EH (cell line): ENCODE measurements around the gene ISOC2.
"Not testable (repeated sequence)": the region's sequence is repeated elsewhere in the genome, so short reads cannot be mapped to it uniquely, and the experiment has no call there.

ENCODE experiments used
- DNase-seq: peaks from one replicate; pipeline ENCODE4 v3.0.0-alpha.2; 2015; ENCODE audit warnings: low read depth

The ISOC2 gene

DNA sequence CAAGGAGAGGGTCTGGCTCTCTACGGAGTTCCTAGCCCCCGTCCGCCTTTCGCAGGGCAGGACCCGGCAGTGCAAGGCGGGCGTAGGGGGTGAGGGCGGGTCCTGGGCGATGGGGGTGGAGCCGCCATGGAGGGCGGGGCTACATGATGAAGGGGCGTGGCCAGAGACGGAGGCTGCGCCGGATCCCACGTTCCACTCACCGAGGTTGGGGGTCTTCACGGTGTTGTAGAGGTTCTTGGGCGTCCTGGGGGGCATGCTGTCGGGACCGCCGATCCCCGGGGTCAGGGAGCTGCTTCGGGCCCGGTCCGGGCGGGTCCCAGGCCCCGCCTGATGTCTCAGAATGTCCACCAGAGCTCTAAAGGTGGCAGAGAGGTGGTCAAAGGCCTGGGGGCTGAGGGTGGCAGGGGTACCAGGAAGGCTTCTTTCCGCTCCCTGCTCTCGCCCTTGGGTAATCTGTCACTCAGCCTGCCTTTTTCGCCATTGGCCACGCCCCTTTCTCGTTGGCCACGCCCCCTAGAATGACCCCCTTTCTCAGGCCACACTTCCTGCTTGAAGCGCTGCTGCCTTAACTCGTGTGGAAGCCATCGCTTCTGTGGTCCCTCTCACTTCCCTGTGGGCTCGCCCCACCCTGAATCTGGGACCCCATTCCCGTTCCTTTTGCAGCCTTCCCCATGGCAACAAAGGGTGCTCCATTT, 20.9 kb downstream of the ISOC2 start:
- DNase-seq: peak; percentile 26

DNA sequence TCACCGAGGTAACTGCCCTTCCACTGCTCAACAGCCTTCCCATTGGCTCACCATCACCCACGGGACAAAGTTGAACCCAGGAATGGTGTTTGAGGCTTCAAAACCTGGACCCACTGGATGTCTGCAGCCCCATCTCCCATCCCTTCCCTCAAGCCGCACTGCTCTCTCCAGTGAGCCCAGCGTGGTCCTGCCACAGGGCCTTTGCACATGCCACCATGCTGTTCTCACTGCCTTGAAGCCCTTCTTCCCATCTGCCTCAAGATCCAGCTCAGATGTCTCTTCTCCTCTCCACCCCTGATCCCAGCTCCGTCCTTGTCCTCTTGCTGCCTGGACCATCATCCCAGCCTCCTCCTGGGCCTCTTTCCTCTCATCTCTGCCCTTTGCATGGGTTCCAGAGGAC, 22.4 kb downstream of the ISOC2 start:
- DNase-seq: no peak

DNA sequence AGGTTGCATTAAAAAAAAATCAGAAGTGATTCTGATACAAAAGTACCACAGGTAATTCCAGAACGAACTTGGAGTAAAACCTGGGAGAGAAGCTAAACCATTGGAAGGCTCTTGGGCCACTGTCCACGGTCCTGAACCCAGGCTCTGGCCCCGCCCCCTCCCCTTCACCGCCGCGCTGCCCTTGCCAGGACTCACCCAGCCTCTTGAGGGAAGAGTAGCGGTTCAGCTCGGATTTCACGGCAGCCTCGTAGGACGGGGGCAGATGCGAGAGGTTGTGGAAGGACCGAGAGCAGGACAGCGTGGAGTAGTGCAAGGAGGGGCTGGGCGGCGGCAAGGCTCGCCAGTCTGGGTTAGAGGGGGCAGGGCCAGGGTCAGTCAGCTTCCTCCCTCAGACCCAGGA, 24.0 kb downstream of the ISOC2 start:
- DNase-seq: peak; percentile 73

DNA sequence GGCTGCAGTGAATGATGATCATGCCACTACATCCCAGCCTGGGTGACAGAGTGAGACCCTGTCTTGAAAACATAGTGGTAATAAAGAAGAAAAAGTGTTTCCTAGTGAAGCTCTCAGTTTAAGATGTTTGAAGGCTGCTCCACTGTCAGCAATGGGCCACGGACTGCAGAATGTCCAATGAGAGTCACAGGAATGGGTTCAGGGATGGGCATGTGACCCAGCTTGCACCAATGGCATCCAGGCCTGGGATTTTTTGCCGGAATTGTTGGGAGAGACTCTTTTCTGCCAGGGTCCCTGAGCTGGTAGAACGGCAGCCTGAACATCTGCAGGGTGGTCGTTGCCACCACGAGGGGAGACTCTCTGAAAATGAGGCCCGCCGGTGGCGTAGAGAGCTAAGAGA, 24.6 kb downstream of the ISOC2 start:
- DNase-seq: no peak

DNA sequence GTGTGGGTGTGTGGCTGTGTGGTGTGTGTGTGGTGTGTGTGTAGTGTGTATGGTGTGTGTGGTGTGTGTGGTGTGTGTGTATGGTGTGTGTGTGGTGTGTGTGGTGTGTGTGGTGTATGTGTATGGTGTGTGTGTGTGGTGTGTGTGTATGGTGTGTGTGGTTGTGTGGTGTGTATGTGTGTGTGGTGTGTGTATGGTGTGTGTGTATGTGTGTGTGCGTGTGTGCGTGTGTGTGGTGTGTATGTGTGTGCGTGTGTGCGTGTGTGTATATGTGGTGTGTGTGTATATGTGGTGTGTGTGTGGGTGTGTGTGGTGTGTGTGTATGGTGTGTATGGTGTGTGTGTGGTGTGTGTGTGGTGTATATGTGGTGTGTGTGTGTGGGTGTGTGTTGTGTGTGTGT, 26.4 kb downstream of the ISOC2 start:
- DNase-seq: no peak

DNA sequence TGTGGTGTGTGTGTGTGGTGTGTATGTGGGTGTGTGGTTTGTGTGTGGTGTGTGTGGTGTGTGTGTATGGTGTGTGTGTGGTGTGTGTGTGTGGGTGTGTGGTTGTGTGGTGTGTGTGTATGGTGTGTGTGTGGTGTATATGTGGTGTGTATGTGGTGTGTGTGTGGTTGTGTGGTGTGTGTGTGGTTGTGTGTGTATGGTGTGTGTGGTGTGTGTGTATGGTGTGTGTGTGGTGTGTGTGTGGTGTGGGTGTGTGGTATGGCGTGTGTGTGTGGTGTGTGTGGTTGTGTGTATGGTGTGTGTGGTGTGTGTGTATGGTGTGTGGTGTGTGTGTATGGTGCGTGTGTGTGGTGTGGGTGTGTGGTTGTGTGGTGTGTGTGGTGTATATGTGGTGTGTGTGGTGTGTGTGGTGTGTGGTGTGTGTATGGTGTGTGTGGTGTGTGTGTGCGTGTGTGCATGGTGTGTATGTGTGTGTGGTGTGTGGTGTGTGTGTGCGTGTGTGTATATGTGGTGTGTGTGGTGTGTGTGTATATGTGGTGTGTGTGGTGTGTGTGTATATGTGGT, 27.0 kb downstream of the ISOC2 start:
- DNase-seq: no peak

DNA sequence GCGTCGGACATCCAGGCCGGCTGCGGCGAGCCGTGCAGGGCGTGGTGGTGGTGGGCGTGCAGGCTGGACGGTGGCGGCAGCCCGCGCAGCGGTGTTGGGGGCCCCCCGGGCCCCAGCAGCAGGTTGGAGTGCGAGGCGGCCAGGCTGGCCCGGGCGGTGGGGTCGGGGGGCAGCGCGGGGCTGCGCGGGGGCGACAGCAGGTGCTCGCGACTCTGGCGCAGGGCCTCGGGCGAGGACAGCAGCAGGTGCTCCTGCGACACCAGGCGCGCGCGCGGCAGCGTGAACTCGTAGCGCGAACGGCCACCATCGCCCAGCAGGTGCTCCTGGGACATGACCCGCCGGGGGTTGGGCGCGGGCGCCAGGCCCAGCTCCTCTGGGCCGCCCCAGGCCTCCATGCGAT, 28.1 kb downstream of the ISOC2 start:
- DNase-seq: no peak

DNA sequence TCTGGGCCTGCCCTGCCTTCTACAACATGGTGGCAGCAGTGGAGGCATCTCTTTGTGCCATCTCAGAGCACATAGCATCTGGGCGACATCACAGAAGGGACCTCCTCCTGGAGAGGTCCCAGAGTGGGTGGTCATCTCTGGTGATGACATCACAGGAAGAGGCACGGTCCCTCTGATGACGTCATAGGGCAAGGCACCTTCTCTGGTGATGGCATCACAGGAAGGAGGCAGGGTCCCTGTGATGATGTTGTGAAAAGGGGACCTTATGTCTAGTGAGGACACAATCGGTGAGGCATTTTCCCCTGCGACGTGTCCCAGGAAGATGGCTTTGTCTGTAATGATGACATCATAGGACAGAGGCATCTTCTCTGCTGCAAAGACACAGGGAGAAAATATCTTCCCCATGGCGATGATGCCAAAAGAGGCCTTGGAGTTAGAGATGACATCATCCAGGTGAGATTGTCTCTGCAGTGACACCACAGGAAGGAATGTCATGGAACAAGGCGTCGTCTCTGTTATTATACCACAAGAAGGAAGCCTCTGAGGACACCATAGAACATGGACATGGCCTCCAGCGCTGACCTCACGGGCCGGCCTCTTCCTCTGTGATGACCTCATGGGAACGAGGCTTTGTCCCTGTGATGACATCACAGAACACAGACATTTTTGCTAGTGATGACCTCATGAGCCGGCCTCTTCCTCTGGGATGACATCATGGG, 29.0 kb downstream of the ISOC2 start:
- no peak for DNase-seq

DNA sequence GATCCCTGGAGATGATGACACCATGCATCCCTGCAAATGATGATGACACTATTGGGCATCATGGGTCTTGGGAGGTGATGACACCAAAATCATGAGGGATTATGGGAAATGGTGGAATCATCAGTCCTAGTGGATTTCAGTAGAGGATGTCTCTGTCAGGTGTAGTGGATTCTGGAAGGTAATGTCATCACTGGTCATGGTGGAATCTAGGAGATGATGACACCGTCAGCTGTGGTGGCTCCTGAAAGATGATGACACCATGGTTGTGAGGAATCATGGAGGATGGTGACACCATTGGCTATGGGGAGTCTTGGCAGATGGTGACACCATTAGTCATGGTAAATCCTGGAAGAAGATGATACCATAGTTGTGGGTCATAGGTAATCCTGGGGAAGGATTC, 30.3 kb downstream of the ISOC2 start:
- DNase-seq: no peak

DNA sequence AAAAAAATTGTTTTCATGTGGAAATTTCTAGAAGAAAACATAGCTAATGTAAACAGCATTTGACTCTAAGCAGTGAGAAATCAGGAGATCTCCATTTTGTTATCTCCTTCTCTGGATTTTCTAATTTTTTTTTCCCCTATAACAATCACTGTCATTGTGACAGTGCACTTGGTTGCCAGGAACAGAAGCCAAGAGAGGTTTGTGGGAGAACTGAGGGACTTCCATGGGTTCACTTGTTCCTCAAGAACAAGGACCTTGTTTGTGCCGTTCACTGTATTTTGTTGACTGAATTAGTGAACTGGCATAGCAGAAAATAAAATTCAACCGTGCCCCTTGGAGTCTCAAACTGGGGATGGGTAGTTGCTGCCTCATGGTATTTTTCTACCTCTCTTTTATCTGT, 35.4 kb downstream of the ISOC2 start:
- no peak for DNase-seq

DNA sequence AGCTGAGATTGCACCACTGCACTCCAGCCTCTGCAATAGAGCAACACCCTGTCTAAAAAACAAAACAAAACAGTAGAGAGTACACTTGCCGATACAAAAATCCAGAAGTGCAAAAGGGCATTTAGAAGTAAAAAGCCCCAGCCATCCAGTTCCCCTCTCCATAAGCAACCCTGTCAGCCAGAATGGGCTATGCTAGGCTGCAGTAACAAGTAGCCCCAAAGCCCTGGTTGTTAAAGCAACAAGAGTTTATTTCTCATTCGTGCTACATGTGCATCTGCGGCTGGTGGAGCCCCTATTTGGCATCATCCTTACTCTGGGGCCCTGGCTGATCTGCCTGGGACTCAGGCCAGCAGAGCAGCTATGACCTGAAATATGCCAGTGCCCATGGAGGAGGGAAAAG, 36.9 kb downstream of the ISOC2 start:
- no peak for DNase-seq

DNA sequence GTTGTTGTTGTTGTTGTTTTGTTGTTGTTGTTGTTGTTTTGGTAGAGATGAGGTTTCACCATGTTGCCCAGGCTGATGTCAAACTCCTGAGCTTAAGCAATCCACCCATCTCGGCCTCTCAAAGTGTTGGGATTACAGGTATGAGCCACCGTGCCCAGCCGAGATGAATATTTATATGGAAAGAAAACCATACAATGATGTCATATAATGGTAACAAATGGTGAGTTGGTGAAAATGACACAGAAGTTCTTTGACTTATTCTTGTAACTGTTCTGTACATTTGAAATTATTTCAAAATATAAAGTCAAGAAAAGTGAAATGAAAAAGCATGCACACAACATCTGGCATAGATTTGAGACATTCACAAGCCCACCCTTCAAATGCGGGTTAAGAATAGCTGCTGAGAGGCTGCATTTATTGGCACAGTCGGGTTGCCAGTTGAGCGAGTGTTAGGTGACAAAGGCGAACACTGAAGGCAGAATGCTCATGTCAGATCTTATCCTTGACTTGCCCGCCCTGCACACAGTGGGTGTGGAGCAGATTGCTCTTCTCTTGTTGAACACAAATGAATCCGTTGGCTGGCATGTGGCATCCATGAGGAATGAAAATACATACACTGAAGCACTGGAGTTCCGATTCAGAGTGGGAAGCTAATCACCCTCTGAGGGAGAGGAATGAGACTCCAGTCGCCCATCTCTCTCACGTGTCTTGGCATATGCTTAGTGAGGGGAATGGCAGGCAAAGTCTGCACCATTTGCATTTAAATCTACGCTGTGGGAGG, 38.0 kb downstream of the ISOC2 start:
- no peak for DNase-seq

DNA sequence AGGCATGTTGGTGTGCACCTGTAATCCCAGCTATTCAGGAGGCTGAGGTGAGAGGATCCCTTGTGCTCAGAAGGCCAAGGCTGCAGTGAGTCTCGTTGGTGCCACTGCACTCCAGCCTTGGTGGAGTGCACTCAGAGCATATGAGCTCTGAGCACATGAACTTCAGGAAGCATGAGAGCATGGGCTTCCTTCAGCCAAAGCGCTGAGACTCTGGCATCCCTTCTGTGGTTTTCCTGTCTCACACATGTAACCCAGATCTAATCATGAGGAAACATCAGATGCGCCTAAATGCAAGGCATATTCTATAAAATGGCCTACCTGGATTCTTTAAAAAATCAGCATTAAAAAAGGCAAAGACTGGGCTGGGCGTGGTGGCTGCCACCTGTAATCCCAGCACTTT, 40.2 kb downstream of the ISOC2 start:
- DNase-seq: not testable (repeated sequence)

DNA sequence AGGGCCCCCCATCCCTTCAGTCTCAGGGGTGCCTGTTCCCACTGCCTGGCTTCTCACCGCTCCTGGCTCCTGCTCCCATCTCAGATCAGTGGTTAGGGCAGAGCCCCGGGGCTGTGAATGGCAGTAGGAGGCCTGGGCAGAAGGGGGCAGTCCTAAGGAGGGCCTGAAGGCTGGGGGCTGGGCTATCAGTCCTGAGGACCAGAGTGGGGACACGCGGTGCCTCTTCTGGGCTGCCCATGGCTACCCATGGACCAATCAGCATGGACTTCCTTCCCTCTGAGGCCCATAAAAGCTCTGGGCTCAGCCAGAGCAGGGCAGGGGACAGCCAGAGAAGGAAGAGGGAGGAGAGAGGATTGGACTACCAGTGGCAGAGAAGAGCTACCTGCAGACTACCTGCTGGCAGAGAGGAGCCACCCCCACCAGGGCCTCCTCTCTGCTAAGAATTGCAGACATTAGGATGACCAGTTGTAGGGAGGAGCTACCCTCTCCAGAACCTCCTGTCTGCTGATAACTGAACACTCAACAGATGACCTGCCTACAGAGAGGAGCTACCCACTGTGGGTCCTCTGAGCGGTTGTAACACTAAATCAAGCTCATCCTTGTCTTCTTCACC, 41.7 kb downstream of the ISOC2 start:
- DNase-seq: no peak

DNA sequence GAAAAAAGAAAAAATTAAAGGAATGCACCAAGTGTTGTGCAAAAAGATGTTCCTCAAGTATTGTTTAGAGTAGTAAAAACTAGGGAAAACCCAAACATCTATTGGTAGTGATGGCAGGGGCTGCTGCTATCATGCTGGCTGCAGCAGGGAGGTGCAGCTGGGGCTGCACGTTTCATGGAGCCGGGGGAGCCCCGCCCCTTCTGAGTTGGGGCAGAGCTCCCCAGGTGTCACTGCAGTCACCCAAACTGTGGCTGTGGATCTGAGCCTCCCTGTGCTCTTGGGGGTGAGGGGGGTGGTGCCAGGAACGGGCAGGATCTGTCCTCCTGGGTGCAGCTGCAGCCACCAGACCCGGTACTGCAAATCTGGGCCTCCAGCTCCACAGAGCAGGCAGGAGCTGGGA, 42.3 kb downstream of the ISOC2 start:
- DNase-seq: no peak

DNA sequence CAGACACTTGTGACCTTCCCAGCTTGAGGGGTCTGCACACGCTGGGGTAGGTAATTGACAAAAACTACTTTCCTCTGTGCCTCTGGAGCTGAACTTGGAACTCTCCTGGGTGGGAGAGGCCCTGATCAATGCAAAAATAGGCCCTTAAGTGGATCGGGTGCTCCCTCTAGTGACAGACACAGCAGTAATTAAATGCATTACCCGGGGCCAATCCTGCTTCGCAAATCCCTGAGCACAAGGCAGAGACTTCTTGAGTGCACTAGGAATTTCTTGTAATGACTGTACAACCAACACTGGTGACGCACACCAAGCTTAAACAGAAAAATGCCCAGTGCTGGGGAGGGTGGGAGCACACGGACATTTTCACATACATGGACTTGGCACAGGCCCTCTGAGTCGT, 43.3 kb downstream of the ISOC2 start:
- DNase-seq: peak; percentile 87

DNA sequence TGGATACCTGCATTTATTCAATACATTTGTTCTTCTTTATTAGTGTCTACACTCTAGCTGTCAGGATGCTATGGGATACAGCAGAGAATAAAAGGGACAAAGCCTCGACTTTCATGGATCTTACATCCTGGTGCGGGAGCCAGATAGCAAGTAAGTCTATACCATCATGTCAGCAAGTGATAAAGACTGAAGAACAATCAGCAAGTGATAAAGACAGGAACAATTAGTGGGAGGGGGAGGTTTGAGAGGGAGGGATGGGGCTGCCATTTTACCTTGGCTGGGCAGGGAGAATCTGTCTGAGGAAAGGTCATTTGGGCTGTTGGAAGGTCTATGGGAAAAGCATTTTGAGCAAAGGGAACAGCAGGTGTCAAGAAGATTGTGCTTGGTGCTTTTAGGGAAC, 51.3 kb downstream of the ISOC2 start:
- no peak for DNase-seq

DNA sequence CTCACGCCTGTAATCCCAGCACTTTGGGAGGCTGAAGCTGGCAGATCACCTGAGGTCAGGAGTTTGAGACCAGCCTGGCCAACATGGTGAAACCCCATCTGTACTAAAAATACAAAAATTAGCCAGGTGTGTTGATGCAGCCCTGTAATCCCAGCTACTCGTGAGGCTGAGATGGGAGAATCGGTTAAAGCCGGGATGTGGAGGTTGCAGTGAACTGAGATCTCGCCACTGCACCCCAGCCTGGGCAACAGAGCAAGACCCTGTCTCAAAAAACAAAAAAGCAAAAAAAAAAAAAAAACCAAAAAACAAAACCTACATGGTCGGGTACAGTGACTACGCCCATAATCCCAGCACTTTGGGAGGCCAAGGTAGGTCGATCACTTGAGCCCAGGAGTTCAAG, 52.3 kb downstream of the ISOC2 start:
- not testable (repeated sequence) for DNase-seq

DNA sequence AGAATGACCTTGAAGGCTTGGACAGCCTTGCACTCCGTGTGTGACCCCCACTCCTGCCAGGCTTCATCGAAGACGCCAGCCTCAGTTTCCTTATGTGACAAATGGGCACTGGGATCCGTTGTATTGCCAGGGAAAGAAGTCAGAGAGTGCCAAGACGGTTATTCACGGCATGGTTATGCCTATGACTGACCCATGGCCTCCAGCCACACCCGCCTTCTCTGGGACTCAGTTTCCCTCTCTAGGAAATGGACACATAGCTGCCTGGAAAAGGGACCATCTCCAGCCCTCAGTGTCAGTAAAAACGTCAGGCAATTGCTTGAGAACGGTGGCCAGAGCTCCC, 52.9 kb downstream of the ISOC2 start:
- no peak for DNase-seq

DNA sequence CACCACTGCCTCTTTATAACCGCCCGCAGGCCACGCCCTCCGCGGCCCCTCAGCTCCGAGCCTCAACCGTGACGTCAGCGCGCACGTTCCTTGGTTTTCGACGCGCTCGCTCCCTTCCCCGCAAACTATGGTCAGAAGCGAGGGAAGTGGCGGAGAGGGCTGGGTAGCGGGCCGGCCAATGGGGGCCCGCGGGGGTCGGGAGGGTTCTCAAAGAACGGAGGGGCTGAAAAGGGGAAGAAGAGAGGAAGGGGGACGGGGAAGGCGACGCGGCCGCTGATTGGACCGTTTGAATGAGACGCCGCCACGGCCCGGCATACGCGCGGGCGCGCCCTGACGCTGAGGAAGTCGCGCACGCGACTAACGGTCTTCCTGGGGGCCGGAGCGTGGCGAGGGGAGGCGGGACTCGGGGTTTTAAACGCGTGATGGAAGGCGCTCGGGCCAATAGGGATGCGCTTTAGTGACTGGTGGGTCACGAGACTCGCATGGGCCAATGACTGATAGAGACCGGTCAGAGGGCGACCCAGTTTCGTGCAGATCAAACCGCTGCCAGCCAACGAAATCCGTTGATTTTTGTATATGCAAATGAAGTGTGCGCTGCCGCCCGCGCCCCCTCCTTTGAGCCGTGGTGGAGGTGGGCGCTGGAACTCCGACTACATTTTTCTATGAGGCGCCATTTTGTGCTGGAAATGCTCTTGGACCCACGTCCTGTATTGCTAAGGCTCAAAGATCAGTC, 53.5 kb downstream of the ISOC2 start:
- DNase-seq: peak; percentile 99

DNA sequence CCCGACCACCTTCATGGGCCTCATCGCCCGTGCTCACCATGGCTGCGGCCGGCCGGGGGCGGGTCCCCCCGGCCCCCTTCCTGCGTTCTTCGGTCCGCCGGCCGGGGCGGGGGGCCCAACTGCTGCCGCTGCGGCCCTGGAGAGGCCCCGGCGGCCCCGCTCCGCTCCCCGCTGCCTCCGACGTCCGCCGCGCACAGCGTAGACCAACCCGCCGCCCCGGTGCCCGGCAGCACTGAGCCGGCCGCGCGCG, 54.0 kb downstream of the ISOC2 start, which contains the start of gene UBE2S:
Gene UBE2S (minus strand): TSS at position 239 of the 250 bp plus-strand sequence. CDS start 199 bp downstream, at position 40.
- not testable (repeated sequence) for DNase-seq
